ENCODE results near the gene NCAPH2.
A peak's percentile ranks its signal among the peaks of the same experiment; 100 is the strongest.

NCAPH2 gene

DNA sequence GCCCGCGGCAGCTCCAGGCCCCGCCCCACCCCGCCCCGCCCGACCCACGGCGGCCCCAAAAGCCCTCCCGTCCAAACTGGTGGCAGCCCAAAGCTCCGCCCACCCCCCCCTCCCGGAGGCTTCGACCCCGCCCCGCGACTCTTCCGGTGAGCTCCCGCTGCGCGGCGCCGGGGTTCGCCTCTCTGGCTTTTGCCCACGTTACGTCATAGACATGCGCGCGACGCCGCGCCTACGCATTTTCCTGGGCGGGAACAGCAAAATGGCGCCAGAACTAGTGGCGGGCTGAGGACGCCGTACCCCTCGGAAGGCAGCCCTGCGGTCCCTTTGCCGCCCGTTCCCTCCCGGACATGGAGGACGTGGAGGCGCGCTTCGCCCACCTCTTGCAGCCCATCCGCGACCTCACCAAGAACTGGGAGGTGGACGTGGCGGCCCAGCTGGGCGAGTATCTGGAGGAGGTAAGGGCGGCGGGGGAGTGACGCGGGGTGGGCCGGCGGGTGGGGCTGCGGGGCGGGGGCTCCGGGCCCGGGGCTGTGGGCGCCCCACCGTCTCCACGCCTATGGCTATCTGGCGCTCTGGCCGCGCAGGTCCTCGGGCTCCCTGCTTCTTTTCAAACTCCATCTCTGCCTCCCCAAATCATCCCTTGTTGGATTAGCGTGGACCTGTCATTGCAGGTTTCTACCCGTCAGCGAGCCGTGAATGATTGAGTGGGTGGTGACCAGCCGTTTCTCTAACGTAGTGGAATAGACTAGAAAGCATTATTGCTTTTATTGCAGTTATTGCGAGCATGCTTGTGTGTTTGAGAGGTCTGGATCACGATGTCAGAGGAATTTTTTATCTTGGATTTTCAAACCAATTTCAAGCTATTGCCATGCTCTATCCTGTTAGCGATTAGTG lies at the start of gene NCAPH2:
Gene NCAPH2, plus strand, starts transcription at position 234 of the 894 bp plus-strand sequence. Its CDS starts 114 bp downstream, at position 348.
- Histone ChIP-seq H3K4me3 (ENCODE audit: low read length) (peak within 1 kb of the TSS; percentile 94), H3K27me3 (replicated peaks; ENCODE audit: control insufficient read depth, insufficient read depth, low read length) (no peaks in the 10 kb centered on the region), H3K36me3 (ENCODE audit: control insufficient read depth, insufficient read depth, low read length, severe bottlenecking) (peaks cover 16% of the 10 kb centered on the region), H3K9me3 (ENCODE audit: control insufficient read depth, low read length) (no peaks in the 10 kb centered on the region), H3K9ac (ENCODE audit: low read length) (peak within 1 kb of the TSS; percentile 96), H3K4me1 (ENCODE audit: control insufficient read depth, insufficient read depth, low read length) (peaks cover 15% of the 10 kb centered on the region)
- peak; percentile 99 for DNase-seq (ENCODE audit: low read depth)

DNA sequence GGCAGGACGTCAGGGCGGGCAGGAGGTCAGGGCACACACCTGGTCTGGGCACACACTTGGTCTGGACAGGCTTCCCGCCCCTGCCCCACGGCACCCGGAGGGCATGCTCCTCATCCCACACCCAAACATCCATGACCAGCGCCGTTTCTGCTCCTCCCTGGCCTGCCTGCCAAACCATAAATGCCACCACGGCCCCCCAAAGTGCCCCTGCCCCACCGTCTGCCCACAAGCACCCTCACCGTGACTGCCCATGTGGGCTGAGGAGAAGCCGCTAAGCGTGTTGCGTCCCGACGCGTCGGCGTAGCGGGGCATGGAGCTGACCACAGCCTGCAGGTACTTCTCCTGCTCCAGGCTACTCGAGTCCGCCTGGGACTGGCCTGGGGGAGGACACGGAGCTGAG lies 49.0 kb upstream of the NCAPH2 start:
- peaks cover 91% of the 10 kb centered on the region for H3K36me3 ChIP-seq (ENCODE audit: control insufficient read depth, insufficient read depth, low read length, severe bottlenecking)
- no peak for DNase-seq (ENCODE audit: low read depth)

DNA sequence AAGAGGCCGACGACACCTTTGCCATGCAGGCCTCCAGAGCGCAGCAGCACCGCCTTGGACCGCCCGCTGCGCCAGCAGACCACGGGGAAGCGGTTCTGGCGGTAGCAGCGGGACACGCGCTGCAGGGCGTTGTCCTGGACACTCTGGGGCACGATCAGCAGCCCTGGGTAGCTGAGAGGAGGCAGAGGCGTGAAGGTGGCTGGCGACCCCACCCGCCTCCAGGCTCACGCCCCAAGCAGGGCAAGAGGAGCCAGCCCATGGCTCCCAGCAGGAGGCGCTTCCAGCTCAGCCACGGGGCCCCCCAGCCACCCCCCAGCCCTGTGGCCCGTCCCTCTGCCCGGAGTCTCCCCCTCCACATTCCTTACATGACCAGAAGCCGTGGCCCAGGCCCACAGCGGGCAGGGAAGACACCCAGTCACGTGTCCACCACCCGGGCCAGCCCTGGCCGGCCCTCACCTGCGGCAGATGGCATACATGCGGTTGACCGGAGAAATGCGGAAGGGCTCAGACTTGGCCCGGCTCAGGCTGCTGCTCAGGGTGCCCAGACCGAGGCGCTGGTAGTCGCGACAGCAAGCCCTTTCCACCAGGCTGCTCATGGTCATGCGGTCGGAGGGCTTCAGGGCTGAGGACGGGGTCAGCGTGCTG lies 48.4 kb upstream of the NCAPH2 start:
- Histone ChIP-seq H3K9me3 (ENCODE audit: control insufficient read depth, low read length) (no peaks in the 10 kb centered on the region), H3K4me3 (ENCODE audit: low read length) (no peak overlapping the region), H3K4me1 (ENCODE audit: control insufficient read depth, insufficient read depth, low read length) (no peaks in the 10 kb centered on the region), H3K27me3 (replicated peaks; ENCODE audit: control insufficient read depth, insufficient read depth, low read length) (no peaks in the 10 kb centered on the region), H3K9ac (ENCODE audit: low read length) (no peak overlapping the region), H3K36me3 (ENCODE audit: control insufficient read depth, insufficient read depth, low read length, severe bottlenecking) (peaks cover 91% of the 10 kb centered on the region)
- no peak for DNase-seq (ENCODE audit: low read depth)

More for the DNA sequence above, 49.0 kb upstream of the NCAPH2 start:
- no peak overlapping the region for H3K4me3 ChIP-seq (ENCODE audit: low read length)
- H3K4me1 ChIP-seq (ENCODE audit: control insufficient read depth, insufficient read depth, low read length): no peaks in the 10 kb centered on the region
- H3K9me3 ChIP-seq (ENCODE audit: control insufficient read depth, low read length): no peaks in the 10 kb centered on the region
- no peaks in the 10 kb centered on the region for H3K27me3 ChIP-seq (replicated peaks; ENCODE audit: control insufficient read depth, insufficient read depth, low read length)
- H3K9ac ChIP-seq (ENCODE audit: low read length): no peak overlapping the region

- H3K36me3 ChIP-seq (ENCODE audit: control insufficient read depth, insufficient read depth, low read length, severe bottlenecking): peaks cover 92% of the 10 kb centered on the region
- no peak overlapping the region for H3K4me3 ChIP-seq (ENCODE audit: low read length)
- no peak for DNase-seq (ENCODE audit: low read depth)
- H3K9ac ChIP-seq (ENCODE audit: low read length): no peak overlapping the region
- H3K27me3 ChIP-seq (replicated peaks; ENCODE audit: control insufficient read depth, insufficient read depth, low read length): no peaks in the 10 kb centered on the region
- no peaks in the 10 kb centered on the region for H3K4me1 ChIP-seq (ENCODE audit: control insufficient read depth, insufficient read depth, low read length)
- no peaks in the 10 kb centered on the region for H3K9me3 ChIP-seq (ENCODE audit: control insufficient read depth, low read length)
Observed at GRCh38 chr22:50460938-50461337, 47.1 kb upstream of the NCAPH2 start.

- DNase-seq (ENCODE audit: low read depth): no peak
- no peak overlapping the region for H3K9ac ChIP-seq (ENCODE audit: low read length)
- peaks cover 95% of the 10 kb centered on the region for H3K36me3 ChIP-seq (ENCODE audit: control insufficient read depth, insufficient read depth, low read length, severe bottlenecking)
- no peak overlapping the region for H3K4me3 ChIP-seq (ENCODE audit: low read length)
- H3K27me3 ChIP-seq (replicated peaks; ENCODE audit: control insufficient read depth, insufficient read depth, low read length): no peaks in the 10 kb centered on the region
- no peaks in the 10 kb centered on the region for H3K9me3 ChIP-seq (ENCODE audit: control insufficient read depth, low read length)
- H3K4me1 ChIP-seq (ENCODE audit: control insufficient read depth, insufficient read depth, low read length): no peaks in the 10 kb centered on the region
Observed at GRCh38 chr22:50461536-50461935, 46.5 kb upstream of the NCAPH2 start.

DNA sequence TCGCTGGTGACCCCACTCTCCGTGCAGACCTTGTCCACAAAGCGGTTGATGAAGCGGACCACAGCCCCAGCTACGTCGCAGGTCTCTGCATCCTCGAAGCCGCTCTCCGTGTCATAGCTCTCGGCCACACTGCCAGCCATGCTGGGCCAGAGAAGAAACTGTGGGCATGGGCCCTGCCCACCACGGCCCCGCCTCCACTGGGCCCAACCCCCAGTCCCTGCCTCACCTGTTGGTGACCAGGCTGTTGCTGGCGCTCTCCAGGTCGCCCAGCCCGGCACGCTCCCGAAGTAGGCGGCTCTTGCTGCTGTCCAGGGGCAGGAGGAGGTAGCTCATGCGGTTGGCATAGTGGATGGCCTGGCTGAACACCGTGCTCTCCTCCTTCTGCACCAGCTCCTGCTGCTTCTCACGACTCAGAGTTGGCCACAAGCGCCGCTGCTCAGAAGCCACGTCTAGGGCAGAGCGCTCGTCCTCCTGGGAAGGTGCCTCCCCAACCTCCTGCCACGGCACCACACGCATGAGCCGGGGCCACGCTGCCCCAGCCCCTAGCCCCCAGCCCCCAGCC lies 46.0 kb upstream of the NCAPH2 start:
- no peak overlapping the region for H3K4me3 ChIP-seq (ENCODE audit: low read length)
- peaks cover 95% of the 10 kb centered on the region for H3K36me3 ChIP-seq (ENCODE audit: control insufficient read depth, insufficient read depth, low read length, severe bottlenecking)
- no peaks in the 10 kb centered on the region for H3K9me3 ChIP-seq (ENCODE audit: control insufficient read depth, low read length)
- no peak overlapping the region for H3K9ac ChIP-seq (ENCODE audit: low read length)
- H3K27me3 ChIP-seq (replicated peaks; ENCODE audit: control insufficient read depth, insufficient read depth, low read length): no peaks in the 10 kb centered on the region
- H3K4me1 ChIP-seq (ENCODE audit: control insufficient read depth, insufficient read depth, low read length): no peaks in the 10 kb centered on the region
- no peak for DNase-seq (ENCODE audit: low read depth)

GRCh38 chr22:50463188-50463900 lies 44.7 kb upstream of the NCAPH2 start:
- H3K4me3 ChIP-seq (ENCODE audit: low read length): no peak overlapping the region
- no peaks in the 10 kb centered on the region for H3K27me3 ChIP-seq (replicated peaks; ENCODE audit: control insufficient read depth, insufficient read depth, low read length)
- no peak overlapping the region for H3K9ac ChIP-seq (ENCODE audit: low read length)
- no peaks in the 10 kb centered on the region for H3K9me3 ChIP-seq (ENCODE audit: control insufficient read depth, low read length)
- H3K4me1 ChIP-seq (ENCODE audit: control insufficient read depth, insufficient read depth, low read length): no peaks in the 10 kb centered on the region
- H3K36me3 ChIP-seq (ENCODE audit: control insufficient read depth, insufficient read depth, low read length, severe bottlenecking): peaks cover 90% of the 10 kb centered on the region
- DNase-seq (ENCODE audit: low read depth): no peak

GRCh38 chr22:50464451-50464850 lies 43.6 kb upstream of the NCAPH2 start:
- DNase-seq (ENCODE audit: low read depth): no peak
- H3K4me1 ChIP-seq (ENCODE audit: control insufficient read depth, insufficient read depth, low read length): peaks cover 6% of the 10 kb centered on the region
- H3K36me3 ChIP-seq (ENCODE audit: control insufficient read depth, insufficient read depth, low read length, severe bottlenecking): peaks cover 78% of the 10 kb centered on the region
- H3K9ac ChIP-seq (ENCODE audit: low read length): no peak overlapping the region
- H3K9me3 ChIP-seq (ENCODE audit: control insufficient read depth, low read length): no peaks in the 10 kb centered on the region
- H3K4me3 ChIP-seq (ENCODE audit: low read length): no peak overlapping the region
- no peaks in the 10 kb centered on the region for H3K27me3 ChIP-seq (replicated peaks; ENCODE audit: control insufficient read depth, insufficient read depth, low read length)

- peaks cover 70% of the 10 kb centered on the region for H3K36me3 ChIP-seq (ENCODE audit: control insufficient read depth, insufficient read depth, low read length, severe bottlenecking)
- no peaks in the 10 kb centered on the region for H3K27me3 ChIP-seq (replicated peaks; ENCODE audit: control insufficient read depth, insufficient read depth, low read length)
Observed at GRCh38 chr22:50465066-50465930, 42.7 kb upstream of the NCAPH2 start.

GRCh38 chr22:50467341-50467740 lies 40.7 kb upstream of the NCAPH2 start:
- H3K9ac ChIP-seq (ENCODE audit: low read length): no peak overlapping the region
- no peak for DNase-seq (ENCODE audit: low read depth)
- H3K36me3 ChIP-seq (ENCODE audit: control insufficient read depth, insufficient read depth, low read length, severe bottlenecking): peaks cover 50% of the 10 kb centered on the region
- no peaks in the 10 kb centered on the region for H3K27me3 ChIP-seq (replicated peaks; ENCODE audit: control insufficient read depth, insufficient read depth, low read length)
- peaks cover 11% of the 10 kb centered on the region for H3K4me1 ChIP-seq (ENCODE audit: control insufficient read depth, insufficient read depth, low read length)
- H3K9me3 ChIP-seq (ENCODE audit: control insufficient read depth, low read length): no peaks in the 10 kb centered on the region
- H3K4me3 ChIP-seq (ENCODE audit: low read length): no peak overlapping the region

More at GRCh38 chr22:50465066-50465930, 42.7 kb upstream of the NCAPH2 start:
- no peak overlapping the region for H3K4me3 ChIP-seq (ENCODE audit: low read length)
- H3K9ac ChIP-seq (ENCODE audit: low read length): no peak overlapping the region
- H3K4me1 ChIP-seq (ENCODE audit: control insufficient read depth, insufficient read depth, low read length): peaks cover 9% of the 10 kb centered on the region
- DNase-seq (ENCODE audit: low read depth): no peak
- H3K9me3 ChIP-seq (ENCODE audit: control insufficient read depth, low read length): no peaks in the 10 kb centered on the region
